Breast epithelium (tissue), 4 donors: Measurements from ENCODE around the gene TGFBR1. TPM values are rescaled to one million over a fixed set of nuclear protein-coding genes. Genes with fewer than 3 reads are reported as not detected.

Experiments
- DNase-seq, 2 donors: peaks; one replicate each; pipeline ENCODE4 v3.0.0-alpha.2; 2019; ENCODE audit warnings: low spot score in 2 of 2
- H3K27ac ChIP-seq, 2 donors: fragments of 200-600 bp; sonication (generic) in 1 of 2; one replicate each; pipeline ENCODE4 v1.5.1; 2016 to 2019; ENCODE audit warnings: mild to moderate bottlenecking in 1 of 2
- H3K27me3 ChIP-seq, 2 donors: fragments of 200-600 bp; sonication (generic) in 1 of 2; one replicate each; pipeline versions ENCODE4 v1.5.1 to v1.6.0; 2017 to 2019; ENCODE audit warnings: control low read depth in 1 of 2, mild to moderate bottlenecking in 1 of 2
- H3K36me3 ChIP-seq: fragments of 200-600 bp; one replicate; pipeline ENCODE4 v1.5.1; 2019
- H3K4me1 ChIP-seq, 2 donors: fragments of 200-600 bp; sonication (generic); one replicate each; pipeline ENCODE4 v1.5.1; 2016 to 2019; ENCODE audit warnings: control low read depth in 1 of 2
- H3K4me3 ChIP-seq, 3 donors: fragments of 200-600 bp; sonication (generic); 1 replicate in 2 of 3; 2 replicates in 1 of 3; pipeline ENCODE4 v1.5.1; 2016 to 2019; ENCODE audit warnings: mild to moderate bottlenecking in 3 of 3, moderate library complexity in 2 of 3
- H3K9me3 ChIP-seq, 2 donors: fragments of 200-600 bp; sonication (generic) in 1 of 2; one replicate each; pipeline ENCODE4 v1.5.1; 2016 to 2019; ENCODE audit warnings: control low read depth in 1 of 2
- POLR2A ChIP-seq: fragments of 450-650 bp; IDR thresholded peaks from one replicate; pipeline ENCODE4 v1.6.1; 2016; ENCODE audit warnings: antibody characterized with exemption, mild to moderate bottlenecking, moderate library complexity
- POLR2AphosphoS5 ChIP-seq, 3 donors: sonication (generic); formaldehyde crosslinking; IDR thresholded peaks; one replicate each; pipeline ENCODE4 v1.6.1; 2017; ENCODE audit warnings: antibody characterized with exemption in 3 of 3
- intact Hi-C: fragments of 100-400 bp; cut with DNase I; formaldehyde crosslinking; loops from one replicate; pipeline ENCODE4 v1.15.1; 2023; ENCODE audit warnings: low total_unique reads
- total RNA-seq, 3 donors: library from RNA; depleted of rRNA; stranded (reverse); fragments of >200 nt; gene quantifications; one replicate each; pipeline ENCODE4 v1.1.0, GENCODE V29; 2016
- TF ChIP-seq, protein P1 (sequence below), 3 donors: fragments of 450-650 bp; IDR thresholded peaks; one replicate each; pipeline ENCODE4 v1.5.1; 2016 to 2017; ENCODE audit warnings: antibody characterized with exemption in 3 of 3, mild to moderate bottlenecking in 3 of 3, moderate library complexity in 3 of 3

TGFBR1 gene
- total RNA-seq, 3 donors from 2014 or later = 33.1 to 35.4 (median 34.5) TPM

GRCh38 chr9:99075246-99075912, 29.5 kb upstream of the TGFBR1 start:
- H3K27me3 ChIP-seq = no peaks in the 10 kb centered on the region
- no peak overlapping the region for H3K27ac ChIP-seq
- no peaks in the 10 kb centered on the region for H3K4me1 ChIP-seq
- no peak overlapping the region for H3K4me3 ChIP-seq
- TF ChIP-seq POLR2A (no peak), POLR2AphosphoS5 (IDR thresholded peaks at IDR 0.05) (no peak)
- TF ChIP-seq, protein P1, sequence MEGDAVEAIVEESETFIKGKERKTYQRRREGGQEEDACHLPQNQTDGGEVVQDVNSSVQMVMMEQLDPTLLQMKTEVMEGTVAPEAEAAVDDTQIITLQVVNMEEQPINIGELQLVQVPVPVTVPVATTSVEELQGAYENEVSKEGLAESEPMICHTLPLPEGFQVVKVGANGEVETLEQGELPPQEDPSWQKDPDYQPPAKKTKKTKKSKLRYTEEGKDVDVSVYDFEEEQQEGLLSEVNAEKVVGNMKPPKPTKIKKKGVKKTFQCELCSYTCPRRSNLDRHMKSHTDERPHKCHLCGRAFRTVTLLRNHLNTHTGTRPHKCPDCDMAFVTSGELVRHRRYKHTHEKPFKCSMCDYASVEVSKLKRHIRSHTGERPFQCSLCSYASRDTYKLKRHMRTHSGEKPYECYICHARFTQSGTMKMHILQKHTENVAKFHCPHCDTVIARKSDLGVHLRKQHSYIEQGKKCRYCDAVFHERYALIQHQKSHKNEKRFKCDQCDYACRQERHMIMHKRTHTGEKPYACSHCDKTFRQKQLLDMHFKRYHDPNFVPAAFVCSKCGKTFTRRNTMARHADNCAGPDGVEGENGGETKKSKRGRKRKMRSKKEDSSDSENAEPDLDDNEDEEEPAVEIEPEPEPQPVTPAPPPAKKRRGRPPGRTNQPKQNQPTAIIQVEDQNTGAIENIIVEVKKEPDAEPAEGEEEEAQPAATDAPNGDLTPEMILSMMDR (IDR thresholded peaks at IDR 0.05) = no peak
- no peak for DNase-seq
- intact Hi-C loops = no loop called here
- no peaks in the 10 kb centered on the region for H3K9me3 ChIP-seq
- H3K36me3 ChIP-seq = no peaks in the 10 kb centered on the region

DNA sequence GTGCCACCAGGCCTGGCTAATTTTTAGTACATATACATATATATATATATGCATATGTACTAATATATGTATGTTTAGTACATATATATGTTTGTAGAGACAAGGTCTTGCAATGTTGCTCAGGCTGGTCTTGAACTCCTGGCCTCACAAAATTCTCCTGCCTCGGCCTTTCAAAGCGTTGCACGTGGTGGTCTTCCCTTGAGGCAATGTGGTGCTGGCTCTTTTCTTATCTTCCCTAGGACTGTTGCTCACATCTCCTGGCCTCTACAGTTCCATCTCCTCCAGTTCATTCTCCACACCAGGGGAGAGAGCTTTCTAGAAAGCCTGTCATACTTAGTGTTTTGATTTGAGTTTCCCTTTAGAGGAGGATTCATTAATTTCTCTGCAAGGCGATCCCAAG, 28.9 kb upstream of the TGFBR1 start:
- H3K27me3 ChIP-seq = no peaks in the 10 kb centered on the region
- H3K4me1 ChIP-seq = no peaks in the 10 kb centered on the region
- intact Hi-C loops = no loop called here
- no peak for DNase-seq
- H3K27ac ChIP-seq = no peak overlapping the region
- no peaks in the 10 kb centered on the region for H3K9me3 ChIP-seq
- H3K36me3 ChIP-seq = no peaks in the 10 kb centered on the region
- no peak overlapping the region for H3K4me3 ChIP-seq
- no peak for TF ChIP-seq POLR2A
- no peak for TF ChIP-seq POLR2AphosphoS5 (IDR thresholded peaks at IDR 0.05)
- TF ChIP-seq, protein P1 (IDR thresholded peaks at IDR 0.05) = no peak

- no peak for TF ChIP-seq POLR2AphosphoS5 (IDR thresholded peaks at IDR 0.05)
- no peak for TF ChIP-seq POLR2A
- TF ChIP-seq, protein P1 (IDR thresholded peaks at IDR 0.05) = no peak
- Histone ChIP-seq H3K36me3 (no peaks in the 10 kb centered on the region), H3K9me3 (no peaks in the 10 kb centered on the region), H3K27ac (no peak overlapping the region), H3K27me3 (no peaks in the 10 kb centered on the region), H3K4me3 (no peak overlapping the region), H3K4me1 (no peaks in the 10 kb centered on the region)
- intact Hi-C loops = no loop called here
- DNase-seq = no peak
Measured at GRCh38 chr9:99076483-99077171, 28.3 kb upstream of the TGFBR1 start.

DNA sequence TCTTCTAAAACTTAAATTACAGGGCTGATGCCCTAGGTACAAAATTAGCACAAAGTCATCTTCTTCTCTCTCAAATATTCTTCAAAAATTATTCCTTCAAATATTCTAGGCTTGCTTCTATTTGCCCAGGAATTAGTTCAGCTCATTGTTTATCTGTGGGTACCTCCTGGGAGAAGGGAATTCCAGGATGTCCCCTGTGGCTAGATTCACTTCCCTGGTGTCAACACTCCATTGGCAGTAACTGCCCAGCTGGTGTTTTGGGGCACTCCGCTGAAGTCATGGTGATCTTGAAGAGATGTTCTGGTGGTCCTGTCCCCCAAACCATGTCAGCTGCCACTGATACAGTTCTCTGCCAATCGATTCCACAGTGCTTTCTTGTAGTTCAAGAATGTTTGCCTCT, 26.2 kb upstream of the TGFBR1 start:
- no peak for TF ChIP-seq POLR2A
- TF ChIP-seq, protein P1 (IDR thresholded peaks at IDR 0.05) = no peak
- TF ChIP-seq POLR2AphosphoS5 (IDR thresholded peaks at IDR 0.05) = no peak
- Histone ChIP-seq H3K36me3 (no peaks in the 10 kb centered on the region), H3K27ac (no peak overlapping the region), H3K27me3 (no peaks in the 10 kb centered on the region), H3K4me3 (no peak overlapping the region), H3K9me3 (no peaks in the 10 kb centered on the region), H3K4me1 (no peaks in the 10 kb centered on the region)
- intact Hi-C loops = no loop called here
- no peak for DNase-seq

DNA sequence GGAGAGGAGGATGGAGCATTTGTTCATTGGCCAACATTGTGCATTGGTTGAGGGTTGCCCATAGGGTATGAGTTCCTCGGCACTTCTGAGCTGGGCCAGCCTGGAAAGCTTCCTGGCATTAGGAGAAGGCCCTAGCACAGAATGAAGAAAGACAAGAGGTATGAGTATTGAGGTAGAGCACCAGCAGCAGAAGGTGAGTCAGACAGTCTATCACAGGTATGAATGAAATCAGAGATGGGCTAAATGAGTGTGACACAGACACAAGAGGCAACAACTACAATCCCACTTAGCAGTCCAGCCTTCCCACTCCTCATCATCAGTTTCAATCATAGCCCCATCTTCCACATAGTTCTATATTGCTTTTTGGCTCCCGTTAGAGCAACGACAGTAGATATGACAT, 25.4 kb upstream of the TGFBR1 start:
- H3K27me3 ChIP-seq = no peaks in the 10 kb centered on the region
- no peak overlapping the region for H3K27ac ChIP-seq
- intact Hi-C loops = no loop called here
- no peaks in the 10 kb centered on the region for H3K9me3 ChIP-seq
- TF ChIP-seq, protein P1 (IDR thresholded peaks at IDR 0.05) = no peak
- TF ChIP-seq POLR2AphosphoS5 (IDR thresholded peaks at IDR 0.05) = no peak
- TF ChIP-seq POLR2A = no peak
- H3K4me1 ChIP-seq = no peaks in the 10 kb centered on the region
- H3K36me3 ChIP-seq = no peaks in the 10 kb centered on the region
- H3K4me3 ChIP-seq = no peak overlapping the region
- DNase-seq = no peak
